Trophoblast cell (in vitro differentiated cells and primary cell): ENCODE measurements around the gene PREX1.
A peak's percentile ranks its signal among the peaks of the same experiment; 100 is the strongest.

Experiments
- DNase-seq, 2 donors: peaks; one replicate each; pipeline ENCODE4 v3.0.0-alpha.2; 2016
- H2AFZ ChIP-seq: 2 replicates; pipeline ENCODE4 v1.6.1; 2013; ENCODE audit warnings: low read length, moderate library complexity, mild to moderate bottlenecking; ENCODE audit not compliant: insufficient read depth, poor library complexity
- H2AK5ac ChIP-seq: 2 replicates; pipeline ENCODE4 v1.6.1; 2013; ENCODE audit warnings: mild to moderate bottlenecking, low read length
- H2BK120ac ChIP-seq: 2 replicates; pipeline ENCODE4 v1.6.1; 2013; ENCODE audit warnings: low read length, mild to moderate bottlenecking, moderate library complexity; ENCODE audit not compliant: insufficient read depth, poor library complexity
- H2BK12ac ChIP-seq: 2 replicates; pipeline ENCODE4 v1.6.1; 2013; ENCODE audit warnings: mild to moderate bottlenecking, low read length, moderate library complexity
- H2BK5ac ChIP-seq: 2 replicates; pipeline ENCODE4 v1.6.1; 2013; ENCODE audit warnings: low read length, low read depth, moderate library complexity, mild to moderate bottlenecking; ENCODE audit not compliant: poor library complexity
- H3K14ac ChIP-seq: 2 replicates; pipeline ENCODE4 v1.6.1; 2013; ENCODE audit warnings: mild to moderate bottlenecking, low read length
- H3K18ac ChIP-seq: 2 replicates; pipeline ENCODE4 v1.6.1; 2013; ENCODE audit warnings: mild to moderate bottlenecking, low read length
- H3K23ac ChIP-seq: 2 replicates; pipeline ENCODE4 v1.6.1; 2013; ENCODE audit warnings: low read length
- H3K27ac ChIP-seq: 2 replicates; pipeline ENCODE4 v1.5.1; 2013; ENCODE audit warnings: low read depth, mild to moderate bottlenecking, inconsistent platforms, low read length, moderate library complexity
- H3K27me3 ChIP-seq: 2 replicates; pipeline ENCODE4 v1.6.1; 2013; ENCODE audit warnings: inconsistent platforms, mild to moderate bottlenecking, low read length, moderate library complexity; ENCODE audit not compliant: insufficient read depth
- H3K36me3 ChIP-seq, 2 experiments: 1 replicate in 1 of 2; 2 replicates in 1 of 2; pipeline ENCODE4 v1.6.1; 2013; ENCODE audit warnings: low read length in 2 of 2, mild to moderate bottlenecking in 2 of 2, moderate library complexity in 1 of 2; ENCODE audit not compliant: insufficient read depth in 2 of 2, control insufficient read depth in 1 of 2
- H3K4ac ChIP-seq: 2 replicates; pipeline ENCODE4 v1.6.1; 2013; ENCODE audit warnings: low read depth, mild to moderate bottlenecking, low read length, moderate library complexity
- H3K4me1 ChIP-seq, 2 experiments: 1 replicate in 1 of 2; 2 replicates in 1 of 2; pipeline ENCODE4 v1.6.1; 2013; ENCODE audit warnings: low read length in 2 of 2, mild to moderate bottlenecking in 2 of 2, moderate library complexity in 1 of 2; ENCODE audit not compliant: insufficient read depth in 2 of 2, control insufficient read depth in 1 of 2
- H3K4me2 ChIP-seq: 2 replicates; pipeline ENCODE4 v1.6.1; 2013; ENCODE audit warnings: inconsistent platforms, mild to moderate bottlenecking, low read length, moderate library complexity
- H3K4me3 ChIP-seq: 2 replicates; pipeline ENCODE4 v1.5.1; 2013; ENCODE audit warnings: mild to moderate bottlenecking, low read depth, low read length, inconsistent platforms
- H3K79me1 ChIP-seq: one replicate; pipeline ENCODE4 v1.6.1; 2013; ENCODE audit warnings: low read length
- H3K79me2 ChIP-seq: 2 replicates; pipeline ENCODE4 v1.6.1; 2013; ENCODE audit warnings: low read length, mild to moderate bottlenecking; ENCODE audit not compliant: control insufficient read depth, insufficient read depth, poor library complexity
- H3K9ac ChIP-seq: 2 replicates; pipeline ENCODE4 v1.6.1; 2013; ENCODE audit warnings: mild to moderate bottlenecking, low read length
- H3K9me3 ChIP-seq: 2 replicates; pipeline ENCODE4 v1.6.1; 2013; ENCODE audit warnings: low read depth, mild to moderate bottlenecking, control low read depth, inconsistent platforms, low read length; ENCODE audit not compliant: insufficient read depth
- H4K12ac ChIP-seq: 2 replicates; pipeline ENCODE4 v1.6.1; 2013; ENCODE audit warnings: low read depth, mild to moderate bottlenecking, low read length, moderate library complexity
- H4K8ac ChIP-seq: 2 replicates; pipeline ENCODE4 v1.6.1; 2013; ENCODE audit warnings: low read depth, mild to moderate bottlenecking, low read length, moderate library complexity
- H4K91ac ChIP-seq: one replicate; pipeline ENCODE4 v1.6.1; 2013; ENCODE audit warnings: low read depth, mild to moderate bottlenecking, low read length, moderate library complexity
- WGBS: extraction: QIAGEN DNeasy Blood & Tissue Kit; methylation state at CpG from one replicate; pipeline ENCODE4 v1.1.7; 2013; ENCODE audit warnings: missing lambda C conversion rate; ENCODE audit not compliant: insufficient read length, insufficient coverage; ENCODE audit errors: extremely low coverage; 5-methylcytosine and 5-hydroxymethylcytosine counted together

The PREX1 gene

DNA sequence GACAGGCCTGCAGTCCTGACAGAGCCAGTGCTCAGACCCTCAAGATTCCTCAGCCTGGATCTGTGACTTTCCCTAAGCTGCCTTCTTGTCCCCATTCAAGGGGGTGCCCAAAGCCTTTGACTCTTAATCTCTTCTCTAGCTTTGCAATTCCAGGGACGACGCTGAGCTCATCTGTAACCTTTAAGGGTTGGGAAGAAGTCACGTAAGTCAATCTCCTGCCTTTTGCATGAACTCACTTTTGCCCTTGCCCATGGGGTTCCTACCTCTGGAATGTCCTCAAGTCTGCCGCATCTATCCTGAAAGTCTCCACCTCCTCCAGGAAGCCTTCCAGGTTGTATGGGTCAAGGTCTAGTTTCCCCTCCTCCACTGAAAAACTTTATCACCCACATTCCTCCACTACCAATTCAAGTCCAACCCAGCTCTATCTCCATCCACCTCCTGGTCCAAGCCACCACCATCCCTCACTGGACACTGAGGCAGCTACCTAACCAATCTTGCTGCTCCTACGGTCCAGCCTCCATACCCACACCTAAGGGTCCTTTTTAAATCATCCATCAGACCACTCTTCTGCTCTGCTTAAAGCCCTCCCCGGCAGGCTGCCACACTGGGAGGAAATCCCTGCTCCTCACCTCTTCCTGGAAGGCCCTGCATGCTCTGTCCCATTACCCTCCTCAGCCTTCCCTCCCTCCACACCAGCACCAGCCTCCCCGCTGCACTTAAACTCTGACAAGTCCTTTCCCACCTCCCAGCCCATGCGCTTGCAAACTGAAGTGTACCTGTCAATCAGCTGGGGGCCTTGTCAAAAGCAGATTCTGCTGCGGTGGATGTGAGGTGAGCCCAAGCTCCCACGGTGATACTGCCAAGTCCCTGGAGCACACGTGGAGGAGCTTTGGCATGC, 29.7 kb downstream of the PREX1 start:
- Histone ChIP-seq H3K14ac (no peak overlapping the region), H2BK12ac (no peak overlapping the region), H2BK5ac (no peak overlapping the region), H4K12ac (no peak overlapping the region), H3K4me3 (no peak overlapping the region), H3K18ac (no peak overlapping the region), H3K9me3 (no peaks in the 10 kb centered on the region), H3K27me3 (no peaks in the 10 kb centered on the region), H3K4me1 (no peaks in the 10 kb centered on the region), H2AK5ac (no peak overlapping the region), H3K9ac (no peak overlapping the region), H3K79me2 (no peaks in the 10 kb centered on the region), H3K79me1 (no peaks in the 10 kb centered on the region), H3K4me2 (no peak overlapping the region), H3K23ac (no peak overlapping the region), H4K8ac (no peak overlapping the region), H3K4ac (no peak overlapping the region), H4K91ac (no peak overlapping the region), H3K27ac (no peak overlapping the region), H2BK120ac (no peak overlapping the region), H2AFZ (no peak overlapping the region), H3K36me3 (no peaks in the 10 kb centered on the region)
- DNase-seq: no peak
- no CpG with 5 or more reads among the region's 11 CpGs for WGBS

DNA sequence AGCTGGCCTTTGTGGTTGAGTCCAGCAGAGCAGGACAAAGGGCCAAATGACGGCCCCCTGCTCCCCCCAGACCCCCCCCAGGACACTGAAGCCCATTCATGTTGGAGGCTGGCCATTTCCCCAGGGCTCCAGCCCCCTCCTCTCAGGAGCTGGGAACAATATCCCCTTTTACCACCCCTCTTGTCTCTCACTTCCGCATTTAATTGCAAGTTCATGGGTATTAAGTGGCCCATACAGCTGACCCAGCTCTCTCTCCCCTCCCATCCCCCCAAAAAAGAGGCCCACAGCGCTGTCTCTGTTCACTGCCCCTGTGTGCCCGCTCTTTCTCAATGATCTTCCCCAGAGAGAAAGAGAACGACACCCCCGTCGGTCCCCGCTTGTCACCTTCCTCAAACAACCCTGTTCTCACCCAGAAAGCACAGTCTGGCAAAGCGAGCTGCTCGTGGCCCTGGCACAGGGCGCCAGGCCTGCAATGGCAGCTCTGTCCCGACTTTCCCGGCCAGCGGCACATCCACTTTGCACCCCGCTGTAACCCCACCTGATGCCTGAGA, 30.4 kb downstream of the PREX1 start:
- H3K18ac ChIP-seq: no peak overlapping the region
- no peak for DNase-seq
- H2BK5ac ChIP-seq: no peak overlapping the region
- no peak overlapping the region for H4K12ac ChIP-seq
- no peaks in the 10 kb centered on the region for H3K36me3 ChIP-seq
- no peak overlapping the region for H3K4me3 ChIP-seq
- H3K23ac ChIP-seq: no peak overlapping the region
- H2AFZ ChIP-seq: no peak overlapping the region
- H3K4ac ChIP-seq: no peak overlapping the region
- no peak overlapping the region for H3K14ac ChIP-seq
- H2BK12ac ChIP-seq: no peak overlapping the region
- H3K4me2 ChIP-seq: no peak overlapping the region
- H3K4me1 ChIP-seq: no peaks in the 10 kb centered on the region
- WGBS: no CpG with 5 or more reads among the region's 15 CpGs
- H4K8ac ChIP-seq: no peak overlapping the region
- no peaks in the 10 kb centered on the region for H3K79me2 ChIP-seq
- no peak overlapping the region for H4K91ac ChIP-seq
- H2AK5ac ChIP-seq: no peak overlapping the region
- no peak overlapping the region for H2BK120ac ChIP-seq
- no peak overlapping the region for H3K27ac ChIP-seq
- no peaks in the 10 kb centered on the region for H3K9me3 ChIP-seq
- no peak overlapping the region for H3K9ac ChIP-seq
- no peaks in the 10 kb centered on the region for H3K27me3 ChIP-seq
- no peaks in the 10 kb centered on the region for H3K79me1 ChIP-seq

DNA sequence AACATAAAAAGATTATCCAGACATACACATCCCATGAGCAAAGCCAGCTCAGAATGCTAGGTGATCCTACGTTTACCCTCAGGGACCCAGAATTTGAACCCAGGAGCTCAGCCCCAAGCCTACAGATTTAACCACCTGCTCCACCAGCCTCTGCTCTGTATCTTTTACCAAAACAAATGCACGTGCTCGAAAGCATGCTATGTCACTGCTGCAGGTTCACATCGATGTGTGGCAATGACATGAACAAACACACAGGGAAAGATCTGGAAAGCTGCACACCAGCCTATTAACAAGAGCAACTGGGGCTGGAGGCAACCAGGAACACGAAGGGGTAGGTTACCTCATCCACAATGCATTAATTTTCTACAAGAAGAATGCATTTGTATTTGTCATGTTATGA, 32.1 kb downstream of the PREX1 start:
- no peak overlapping the region for H3K4me2 ChIP-seq
- H2AFZ ChIP-seq: no peak overlapping the region
- H3K79me1 ChIP-seq: no peaks in the 10 kb centered on the region
- no peak overlapping the region for H2BK5ac ChIP-seq
- H4K91ac ChIP-seq: no peak overlapping the region
- no peak overlapping the region for H3K4ac ChIP-seq
- H3K23ac ChIP-seq: no peak overlapping the region
- H3K4me1 ChIP-seq: no peaks in the 10 kb centered on the region
- H4K12ac ChIP-seq: no peak overlapping the region
- H2BK12ac ChIP-seq: no peak overlapping the region
- no peak overlapping the region for H2BK120ac ChIP-seq
- H3K14ac ChIP-seq: no peak overlapping the region
- no peaks in the 10 kb centered on the region for H3K79me2 ChIP-seq
- no peak overlapping the region for H3K27ac ChIP-seq
- peak overlapping the region; percentile 7 for H3K4me3 ChIP-seq
- DNase-seq: peak in 1 of 2 donors; percentile 15
- no peak overlapping the region for H4K8ac ChIP-seq
- no peaks in the 10 kb centered on the region for H3K27me3 ChIP-seq
- H2AK5ac ChIP-seq: no peak overlapping the region
- WGBS: no CpG with 5 or more reads among the region's 5 CpGs
- no peaks in the 10 kb centered on the region for H3K9me3 ChIP-seq
- H3K36me3 ChIP-seq: no peaks in the 10 kb centered on the region
- H3K18ac ChIP-seq: no peak overlapping the region
- H3K9ac ChIP-seq: no peak overlapping the region

DNA sequence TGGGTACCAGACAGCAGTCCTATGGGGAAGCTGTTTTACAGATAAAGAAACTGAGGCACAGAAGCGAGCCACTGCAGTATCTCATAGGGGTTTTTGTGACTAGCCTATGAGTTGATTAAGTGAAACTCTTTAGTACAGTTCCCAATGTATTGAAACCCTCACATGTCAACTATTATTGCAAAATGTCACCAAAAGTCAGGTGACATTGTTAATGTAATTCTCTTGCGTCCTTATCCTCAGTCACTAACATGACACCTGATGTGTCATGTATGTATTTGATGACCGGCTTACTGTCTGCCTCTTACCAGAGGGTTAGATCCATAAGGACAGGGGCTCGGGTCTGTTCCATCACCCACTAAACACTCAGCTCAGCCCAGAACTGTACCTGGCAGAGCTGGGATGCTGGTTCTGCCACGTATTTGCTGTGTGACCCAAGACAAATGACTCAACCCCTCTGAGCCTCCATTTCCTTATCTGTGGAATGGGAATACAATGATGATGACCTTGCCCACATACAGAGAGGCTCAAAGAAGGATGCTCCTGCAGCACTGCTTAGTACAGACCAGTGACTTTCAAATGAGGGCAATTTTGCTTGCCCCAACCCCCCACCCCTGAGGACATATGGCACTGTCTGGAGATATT, 32.9 kb downstream of the PREX1 start:
- H3K79me1 ChIP-seq: no peaks in the 10 kb centered on the region
- H3K36me3 ChIP-seq: no peaks in the 10 kb centered on the region
- H2BK120ac ChIP-seq: no peak overlapping the region
- H3K4me2 ChIP-seq: no peak overlapping the region
- H3K27me3 ChIP-seq: no peaks in the 10 kb centered on the region
- H3K9me3 ChIP-seq: no peaks in the 10 kb centered on the region
- H3K4me3 ChIP-seq: no peak overlapping the region
- H2BK12ac ChIP-seq: no peak overlapping the region
- no CpG with 5 or more reads among the region's 5 CpGs for WGBS
- no peak overlapping the region for H4K8ac ChIP-seq
- H3K4ac ChIP-seq: no peak overlapping the region
- no peak overlapping the region for H3K18ac ChIP-seq
- no peaks in the 10 kb centered on the region for H3K79me2 ChIP-seq
- peak; percentile 60 to 82 for DNase-seq
- no peak overlapping the region for H3K27ac ChIP-seq
- H2AK5ac ChIP-seq: no peak overlapping the region
- no peak overlapping the region for H4K12ac ChIP-seq
- no peak overlapping the region for H3K23ac ChIP-seq
- no peak overlapping the region for H2BK5ac ChIP-seq
- no peak overlapping the region for H2AFZ ChIP-seq
- H3K4me1 ChIP-seq: no peaks in the 10 kb centered on the region
- no peak overlapping the region for H4K91ac ChIP-seq
- no peak overlapping the region for H3K14ac ChIP-seq
- H3K9ac ChIP-seq: no peak overlapping the region
